ENCODE measurements around the gene TMEM258. TPM values are rescaled to one million over a fixed set of nuclear protein-coding genes. Genes with fewer than 3 reads are reported as not detected.

The TMEM258 gene
- total and polyA plus RNA-seq, 9 of the 15 experiments (the other 6 are each of a cell fraction or from before 2014, with no cell fraction given): 97.2 to 856 (median 231) TPM

GRCh38 chr11:61761440-61762222 is 30.8 kb downstream of the TMEM258 start (continued):
- TF ChIP-seq ZBTB40 (IDR thresholded peaks at IDR 0.05): no peak
- TF ChIP-seq ZBTB40 (CRISPR knock-in tag; IDR thresholded peaks at IDR 0.05): no peak
- TF ChIP-seq E2F8 (IDR thresholded peaks at IDR 0.05; ENCODE audit: low read depth, partially characterized antibody): no peak
- no peak for TF ChIP-seq ZFP91 (CRISPR knock-in tag; IDR thresholded peaks at IDR 0.05)
- TF ChIP-seq YBX1 (IDR thresholded peaks at IDR 0.05): no peak
- no peak for TF ChIP-seq BCLAF1 (IDR thresholded peaks at IDR 0.05; ENCODE audit: borderline replicate concordance in 1 of 2, control insufficient read depth in 1 of 2, low read depth in 2 of 2, low read length in 1 of 2)
- no peak for TF ChIP-seq CREBBP (IDR thresholded peaks at IDR 0.05; ENCODE audit: low read depth, low read length)

All from K562 (cell line).